GM10266 (cell line): Measurements from ENCODE around the gene MPST.
"Not testable (repeated sequence)": the region's sequence is repeated elsewhere in the genome, so short reads cannot be mapped to it uniquely, and the experiment has no call there.

Experiments used
- DNase-seq: peaks from one replicate; pipeline ENCODE4 v3.0.0; 2012; ENCODE audit errors: extremely low spot score
- CTCF ChIP-seq: IDR thresholded peaks from 2 replicates; pipeline ENCODE4 v1.5.1; 2012; ENCODE audit warnings: mild to moderate bottlenecking, low read depth; ENCODE audit not compliant: control insufficient read depth, insufficient read depth; ENCODE audit errors: missing control alignments

MPST gene

GRCh38 chr22:37069719-37070118 lies 50.2 kb downstream of the MPST start:
- TF ChIP-seq CTCF: no peak
- no peak for DNase-seq

GRCh38 chr22:37070334-37070733 lies 50.8 kb downstream of the MPST start:
- no peak for DNase-seq
- TF ChIP-seq CTCF: no peak

- DNase-seq: no peak
- TF ChIP-seq CTCF: no peak
Measured at GRCh38 chr22:37070744-37071143, 51.2 kb downstream of the MPST start.

GRCh38 chr22:37071850-37072592 lies 52.5 kb downstream of the MPST start:
- DNase-seq: not testable (repeated sequence)

GRCh38 chr22:37072673-37073072 lies 53.1 kb downstream of the MPST start:
- TF ChIP-seq CTCF: no peak
- no peak for DNase-seq

- no peak for TF ChIP-seq CTCF
- no peak for DNase-seq
Measured at GRCh38 chr22:37074537-37074936, 55.0 kb downstream of the MPST start.

GRCh38 chr22:37075046-37075445 lies 55.5 kb downstream of the MPST start:
- no peak for TF ChIP-seq CTCF
- DNase-seq: no peak
